HG02642 (cell line): ENCODE measurements around the gene RMDN2.

Source experiments
- ATAC-seq: cut with Tn5 transposase; IDR thresholded peaks from one replicate; pipeline ENCODE4 v1.9.1; 2021; ENCODE audit warnings: mild to moderate bottlenecking; ENCODE audit not compliant: unreplicated experiment, poor library complexity

The RMDN2 gene

DNA sequence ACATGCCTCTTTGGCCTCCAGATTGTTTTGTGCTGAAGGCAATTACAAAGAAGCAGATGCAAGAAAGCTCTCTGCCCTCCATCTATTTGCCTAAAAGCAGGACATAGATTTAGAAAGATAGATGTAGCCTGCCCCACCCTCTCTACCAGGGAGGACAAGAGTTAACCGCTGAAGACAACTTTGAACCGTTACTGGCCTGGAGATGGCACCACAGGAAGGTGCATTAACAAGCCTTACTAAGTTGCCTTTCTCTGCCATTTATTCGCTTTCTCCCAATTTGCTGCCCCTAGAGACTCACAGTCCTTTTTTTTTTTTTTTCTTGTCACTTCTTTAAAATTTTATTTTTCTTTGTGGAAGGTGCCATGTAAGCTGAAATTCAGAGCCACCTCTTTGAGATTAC, 28.8 kb upstream of the RMDN2 start:
- no peak for ATAC-seq

- no peak for ATAC-seq
These were observed 27.6 kb upstream of the RMDN2 start for GRCh38 chr2:37897511-37897910.

DNA sequence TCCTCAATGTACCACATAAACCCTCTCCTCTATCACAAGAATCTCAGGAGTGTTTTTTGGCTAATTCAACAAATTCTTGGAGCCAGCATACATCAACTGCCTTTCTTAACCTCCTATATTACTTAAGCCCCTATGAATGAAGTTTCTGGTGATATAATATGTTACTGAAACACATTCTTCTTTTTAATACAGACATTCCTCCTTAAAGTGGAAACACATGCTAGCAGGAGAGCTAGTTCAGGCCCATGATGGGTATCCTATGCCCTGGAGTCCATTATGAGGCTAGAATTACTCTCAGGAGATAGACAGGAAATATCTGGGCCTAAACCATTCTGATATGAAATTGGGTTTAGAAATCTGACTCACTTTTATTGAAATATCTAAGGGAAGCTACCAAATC, 26.6 kb upstream of the RMDN2 start:
- ATAC-seq: no peak

- no peak for ATAC-seq
These were observed 22.1 kb upstream of the RMDN2 start for GRCh38 chr2:37902991-37903390.

- ATAC-seq: no peak
These were observed 20.7 kb upstream of the RMDN2 start for GRCh38 chr2:37904425-37904824.

- no peak for ATAC-seq
These were observed 20.1 kb upstream of the RMDN2 start for GRCh38 chr2:37904993-37905392.

- ATAC-seq: no peak
These were observed 19.0 kb upstream of the RMDN2 start for GRCh38 chr2:37906131-37906530.

GRCh38 chr2:37907501-37908225, 17.4 kb upstream of the RMDN2 start:
- no peak for ATAC-seq

DNA sequence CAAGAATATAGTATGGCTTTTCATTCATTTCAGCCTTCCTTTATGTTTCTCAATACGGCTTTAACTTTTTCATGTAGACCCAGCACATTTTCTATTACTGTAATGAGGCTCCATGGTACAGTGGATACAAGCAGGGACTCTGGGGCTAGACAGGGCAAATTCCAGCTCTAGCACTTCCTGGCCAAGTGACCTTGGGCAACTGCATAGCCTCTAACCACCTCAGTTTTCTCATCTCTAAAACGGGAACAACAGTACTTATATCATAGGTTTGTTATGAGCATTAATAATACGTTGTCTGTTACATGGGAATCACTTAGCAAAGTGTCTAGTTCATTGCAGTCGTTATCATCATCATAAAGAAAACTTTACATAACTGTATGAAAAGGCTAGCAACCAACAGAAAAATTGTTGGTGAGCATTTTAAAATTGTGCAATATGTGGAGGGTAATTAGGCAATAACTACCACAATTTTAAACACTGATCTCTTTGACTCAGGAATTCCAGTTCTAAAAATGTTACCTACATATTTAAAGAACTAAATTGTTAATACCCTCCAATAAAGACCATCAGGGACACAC, 13.7 kb upstream of the RMDN2 start:
- no peak for ATAC-seq

DNA sequence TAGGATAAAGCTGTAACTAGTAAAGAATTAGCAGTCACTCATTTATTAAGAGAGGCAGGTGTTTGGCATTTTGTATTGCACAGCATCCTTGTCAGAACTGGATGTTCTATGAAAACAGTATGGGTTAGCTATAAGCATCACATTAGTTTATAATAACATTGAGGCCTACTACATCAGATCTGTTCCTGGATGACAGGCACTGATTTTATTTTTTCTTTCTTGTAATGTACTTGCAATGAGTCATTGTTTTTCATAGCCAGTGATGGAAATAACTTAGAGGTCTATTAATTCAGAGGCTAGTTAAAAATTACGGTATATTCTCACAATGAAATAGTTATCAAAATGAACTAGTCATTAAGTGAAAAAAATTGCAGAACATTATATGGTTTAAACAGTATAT, 13.0 kb upstream of the RMDN2 start:
- ATAC-seq: no peak

GRCh38 chr2:37912616-37913015, 12.5 kb upstream of the RMDN2 start:
- no peak for ATAC-seq

GRCh38 chr2:37914340-37914739, 10.7 kb upstream of the RMDN2 start:
- no peak for ATAC-seq

- ATAC-seq: no peak
These were observed 9.3 kb upstream of the RMDN2 start for GRCh38 chr2:37915773-37916172.

- ATAC-seq: no peak
These were observed 8.5 kb upstream of the RMDN2 start for GRCh38 chr2:37916512-37917082.

DNA sequence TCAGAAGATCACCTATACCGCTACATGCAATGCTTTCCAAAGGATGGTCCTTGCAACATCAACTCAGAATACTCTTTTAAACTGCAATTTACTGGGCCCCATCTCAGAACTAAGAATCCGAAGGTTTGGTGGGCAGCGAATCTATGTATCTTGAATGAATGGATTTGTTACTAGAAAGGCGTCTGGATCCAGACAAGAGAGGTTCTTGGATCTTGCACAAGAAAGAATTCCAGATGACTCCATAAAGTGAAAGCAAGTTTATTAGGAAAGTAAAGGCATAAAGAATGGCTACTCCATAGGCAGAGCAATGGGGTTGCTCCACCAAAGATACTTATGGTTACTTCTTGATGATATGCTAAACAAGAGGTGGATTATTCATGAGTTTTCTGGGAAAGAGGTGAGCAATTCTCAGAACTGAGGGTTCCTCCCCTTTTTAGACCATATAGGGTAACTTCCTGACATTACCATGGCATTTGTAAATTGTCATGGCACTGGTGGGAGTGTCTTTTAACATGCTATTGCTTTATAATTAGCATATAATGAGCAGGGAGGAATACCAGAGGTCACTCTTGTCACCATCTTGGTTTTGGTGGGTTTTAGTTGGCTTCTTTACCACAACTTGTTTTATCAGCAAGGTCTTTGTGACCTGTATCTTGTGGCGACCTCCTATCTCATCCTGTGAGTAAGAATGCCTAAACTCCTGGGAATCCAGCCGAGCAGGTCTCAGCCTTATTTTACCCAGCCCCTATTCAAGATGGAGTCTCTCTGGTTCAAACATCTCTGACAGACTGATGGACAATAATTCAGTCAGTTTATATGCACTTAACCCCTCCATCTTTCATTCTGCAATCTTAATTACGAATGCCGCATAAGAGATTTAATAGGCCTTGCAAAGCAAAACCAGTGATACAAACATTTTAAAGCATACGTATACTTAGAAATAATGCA, 7.5 kb upstream of the RMDN2 start:
- ATAC-seq: no peak

DNA sequence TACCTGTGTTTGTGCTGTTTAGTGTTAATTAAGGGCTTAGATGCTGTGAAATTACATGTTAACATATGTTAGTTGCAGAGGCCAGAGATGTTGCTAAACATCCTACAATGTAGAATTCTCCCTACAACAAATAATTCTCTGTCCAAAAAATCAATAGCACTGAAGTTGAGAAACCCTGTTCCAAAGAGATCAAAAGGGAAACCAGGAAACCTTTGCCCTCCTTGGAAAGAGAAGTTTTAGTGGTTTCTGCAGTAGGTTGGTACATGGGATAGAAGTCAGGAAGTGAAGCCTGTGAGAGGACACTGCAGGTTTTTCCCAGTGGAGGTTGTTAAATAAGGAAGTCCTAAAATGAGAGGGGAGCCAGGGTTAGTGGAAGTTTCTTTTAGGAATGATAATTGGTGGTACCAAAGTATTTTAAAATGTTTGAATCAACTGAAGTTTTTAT, 6.3 kb upstream of the RMDN2 start:
- no peak for ATAC-seq

- ATAC-seq: no peak
These were observed 5.5 kb upstream of the RMDN2 start for GRCh38 chr2:37919631-37920032.

DNA sequence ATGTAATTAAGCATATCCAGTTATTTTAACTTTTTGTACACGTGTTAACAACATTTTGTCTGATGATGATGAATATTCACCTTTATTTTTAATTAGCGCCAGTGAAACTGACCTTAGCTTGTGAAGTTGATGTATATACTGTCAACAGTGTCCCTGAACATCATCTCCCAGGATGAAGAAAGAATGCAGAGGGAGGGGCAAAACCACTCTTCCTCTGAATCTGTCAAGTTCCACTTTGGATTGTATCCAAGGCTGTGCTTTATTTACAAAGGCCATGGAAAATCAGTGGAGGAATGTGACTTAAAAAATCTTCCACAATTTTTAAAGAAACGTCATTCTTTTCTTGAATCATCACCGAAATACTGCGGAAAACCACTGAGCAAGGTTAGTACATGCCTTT, 4.5 kb upstream of the RMDN2 start:
- no peak for ATAC-seq

DNA sequence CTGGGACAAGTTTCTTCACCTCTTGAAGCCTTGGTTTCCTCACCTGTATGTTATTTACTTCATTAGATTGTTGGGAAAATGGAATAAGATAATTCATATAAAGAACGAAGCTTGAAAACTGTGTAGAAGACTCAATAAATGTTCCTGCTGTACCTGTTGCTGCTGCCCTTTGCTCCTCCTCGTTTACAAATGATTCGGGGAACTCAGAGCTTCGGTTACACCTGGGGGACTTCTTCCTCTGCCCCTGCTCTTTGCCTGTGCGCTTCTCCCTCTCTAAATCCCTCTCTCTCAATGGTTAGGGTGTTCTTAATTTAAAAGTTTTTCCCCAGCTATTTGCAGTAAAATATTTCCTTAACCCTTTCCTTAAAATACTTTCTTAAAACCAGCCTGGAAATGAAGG, 3.3 kb upstream of the RMDN2 start:
- no peak for ATAC-seq

GRCh38 chr2:37923308-37924055, 1.6 kb upstream of the RMDN2 start:
- ATAC-seq: no peak
